H1 (cell line): ENCODE results near the gene WTIP. TPM values are rescaled to one million over a fixed set of nuclear protein-coding genes. Genes with fewer than 3 reads are reported as not detected.

ENCODE experiments used
- GABPA ChIP-seq: IDR thresholded peaks from 2 replicates; pipeline ENCODE4 v1.6.1; 2011; ENCODE audit warnings: mild to moderate bottlenecking, low read length, moderate library complexity, borderline replicate concordance; ENCODE audit not compliant: insufficient read depth
- NRF1 ChIP-seq: IDR thresholded peaks from 2 replicates; pipeline ENCODE4 v1.6.1; 2011; ENCODE audit warnings: mild to moderate bottlenecking, low read depth, low read length, improper control_type of control experiment
- polyA plus RNA-seq, 7 experiments: library from polyadenylated mRNA; depleted of rRNA in 3 of 7; stranded (reverse) in 5 of 7; unstranded in 2 of 7; fragments of >200 nt in 5 of 7; fragments of 200-250 nt in 2 of 7; gene quantifications; 1 replicate in 5 of 7; 2 replicates in 1 of 7; 4 replicates in 1 of 7; pipeline versions ENCODE4 v1.2.1 to v1.2.3, GENCODE V29; 2011 to 2013; ENCODE audit warnings: missing spikeins in 2 of 7, mixed read lengths in 2 of 7
- total RNA-seq: library from RNA; stranded (reverse); fragmentation: NEBNext Ultra II Directional; extraction: Animal tissue kit (Norgen Biotek cat#: 25700); gene quantifications from 2 replicates; pipeline ENCODE4 v1.2.1, GENCODE V29; 2021
- TF ChIP-seq, protein P1 (sequence below): IDR thresholded peaks from 2 replicates; pipeline ENCODE4 v1.6.1; 2012; ENCODE audit warnings: inconsistent platforms
- TF ChIP-seq, protein P2 (sequence below): IDR thresholded peaks from 2 replicates; pipeline ENCODE4 v1.6.1; 2011; ENCODE audit warnings: low read length, improper control_type of control experiment
- TF ChIP-seq, protein P3 (sequence below): IDR thresholded peaks from 2 replicates; pipeline ENCODE4 v1.6.1; 2012; ENCODE audit warnings: inconsistent platforms

The WTIP gene
- total and polyA plus RNA-seq, 2 of the 8 experiments (the other 6 are each of a cell fraction or from before 2014, with no cell fraction given): 8.7 to 15.4 TPM

DNA sequence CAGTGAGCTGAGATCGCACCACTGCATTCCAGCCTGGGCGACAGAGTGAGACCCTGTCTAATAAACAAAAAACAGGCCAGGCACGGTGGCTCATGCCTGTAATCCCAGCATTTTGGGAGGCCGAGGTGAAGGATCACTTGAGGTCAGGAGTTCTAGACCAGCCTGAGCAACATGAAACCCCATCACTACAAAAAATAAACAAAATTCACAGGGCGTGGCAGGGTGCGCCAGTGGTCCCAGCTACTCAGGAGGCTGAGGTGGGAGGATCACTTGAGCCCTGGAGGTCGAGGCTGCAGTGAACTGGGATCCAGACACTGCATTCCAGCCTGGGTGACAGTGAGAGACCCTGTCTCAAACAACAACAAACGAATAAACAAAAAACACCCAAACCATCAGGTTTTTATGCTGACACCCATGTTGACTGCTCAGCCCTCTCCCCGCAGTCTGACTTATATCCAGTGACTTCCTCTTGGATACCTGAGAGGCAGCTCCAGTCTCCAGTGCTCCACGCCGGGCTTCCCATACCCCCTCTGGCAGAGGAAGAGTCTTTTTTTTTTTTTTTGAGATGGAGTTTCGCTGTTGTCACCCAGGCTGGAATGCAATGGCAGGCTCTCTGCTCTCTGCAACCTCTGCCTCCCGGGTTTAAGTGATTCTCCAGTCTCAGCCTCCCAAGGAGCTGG, 17.7 kb downstream of the WTIP start (continued):
- TF ChIP-seq, protein P1, sequence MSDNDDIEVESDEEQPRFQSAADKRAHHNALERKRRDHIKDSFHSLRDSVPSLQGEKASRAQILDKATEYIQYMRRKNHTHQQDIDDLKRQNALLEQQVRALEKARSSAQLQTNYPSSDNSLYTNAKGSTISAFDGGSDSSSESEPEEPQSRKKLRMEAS: no peak
- TF ChIP-seq, protein P2, sequence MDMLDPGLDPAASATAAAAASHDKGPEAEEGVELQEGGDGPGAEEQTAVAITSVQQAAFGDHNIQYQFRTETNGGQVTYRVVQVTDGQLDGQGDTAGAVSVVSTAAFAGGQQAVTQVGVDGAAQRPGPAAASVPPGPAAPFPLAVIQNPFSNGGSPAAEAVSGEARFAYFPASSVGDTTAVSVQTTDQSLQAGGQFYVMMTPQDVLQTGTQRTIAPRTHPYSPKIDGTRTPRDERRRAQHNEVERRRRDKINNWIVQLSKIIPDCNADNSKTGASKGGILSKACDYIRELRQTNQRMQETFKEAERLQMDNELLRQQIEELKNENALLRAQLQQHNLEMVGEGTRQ: no peak
- no peak for TF ChIP-seq NRF1
- TF ChIP-seq, protein P3, sequence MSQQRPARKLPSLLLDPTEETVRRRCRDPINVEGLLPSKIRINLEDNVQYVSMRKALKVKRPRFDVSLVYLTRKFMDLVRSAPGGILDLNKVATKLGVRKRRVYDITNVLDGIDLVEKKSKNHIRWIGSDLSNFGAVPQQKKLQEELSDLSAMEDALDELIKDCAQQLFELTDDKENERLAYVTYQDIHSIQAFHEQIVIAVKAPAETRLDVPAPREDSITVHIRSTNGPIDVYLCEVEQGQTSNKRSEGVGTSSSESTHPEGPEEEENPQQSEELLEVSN: no peak
- no peak for TF ChIP-seq GABPA
- TF ChIP-seq, all 59 proteins: peak for 0
